HG03139 (cell line): ENCODE data around the gene PARD3.
"Not testable (repeated sequence)": the region's sequence is repeated elsewhere in the genome, so short reads cannot be mapped to it uniquely, and the experiment has no call there.

ENCODE experiments used
- ATAC-seq: cut with Tn5 transposase; IDR thresholded peaks from one replicate; pipeline ENCODE4 v1.9.1; 2021; ENCODE audit not compliant: unreplicated experiment

The PARD3 gene

DNA sequence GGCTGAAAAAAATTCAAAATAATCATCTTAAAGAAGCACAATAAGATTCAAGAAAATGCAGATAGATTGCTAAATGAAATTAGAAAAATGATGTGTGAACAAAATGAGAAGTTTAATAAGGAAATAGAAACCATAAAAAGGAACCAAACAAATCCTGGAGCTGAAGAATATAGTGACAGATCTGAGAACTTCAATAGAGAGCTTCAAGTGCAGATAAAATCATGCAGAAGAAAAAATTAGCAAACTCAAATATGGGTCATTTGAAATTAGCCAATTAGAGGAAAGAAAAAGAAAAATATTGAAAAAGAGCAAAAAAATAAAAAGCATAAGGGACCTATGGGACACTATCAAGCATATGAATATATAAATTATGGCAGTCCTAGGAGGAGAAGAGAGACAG, 720.1 kb downstream of the PARD3 start:
- no peak for ATAC-seq

DNA sequence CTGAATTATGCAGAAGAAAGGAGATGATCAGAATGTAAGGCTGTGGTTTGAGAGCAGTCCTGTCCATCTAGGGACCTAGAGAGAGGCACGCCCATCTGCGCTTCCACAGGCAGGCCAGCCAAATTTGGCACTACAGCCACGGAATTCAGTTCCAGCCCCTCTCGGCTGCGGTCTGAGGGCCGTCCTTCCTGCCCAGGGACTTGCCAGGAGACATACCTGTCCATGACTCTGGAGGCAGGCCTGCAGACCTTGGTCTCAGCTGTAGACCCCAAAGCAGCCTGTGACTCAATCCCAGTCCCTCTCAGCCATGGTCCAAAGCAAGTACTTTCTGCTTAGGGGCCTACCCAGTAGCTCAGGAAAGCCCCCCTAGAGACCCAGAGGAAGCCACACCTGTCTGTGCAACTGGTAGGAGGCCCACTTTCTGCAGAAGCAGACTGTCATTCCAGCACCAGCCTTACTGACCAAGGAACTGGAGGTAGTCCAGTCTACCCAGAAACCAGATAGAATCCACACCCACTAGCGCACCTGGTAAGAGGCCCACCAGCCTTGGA, 720.9 kb downstream of the PARD3 start:
- ATAC-seq = no peak

DNA sequence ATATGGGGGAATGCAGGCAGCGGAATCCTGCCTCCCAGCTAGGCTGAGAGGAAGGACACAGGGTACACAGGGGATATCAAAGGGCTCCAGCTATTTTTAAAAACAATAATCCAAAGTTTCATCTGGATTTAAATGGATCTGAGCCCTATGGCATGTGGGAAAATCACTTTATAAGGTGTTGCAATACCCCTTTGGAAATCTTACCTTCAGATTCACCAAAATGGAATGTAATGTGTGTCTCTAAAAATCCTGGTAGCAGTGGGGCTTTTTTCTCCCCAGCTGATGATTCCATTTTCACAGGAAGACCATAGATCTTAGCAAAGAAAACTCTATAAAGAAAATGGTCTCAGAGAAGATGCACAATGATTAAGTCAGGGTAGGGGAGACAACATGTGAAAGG, 722.2 kb downstream of the PARD3 start:
- no peak for ATAC-seq

DNA sequence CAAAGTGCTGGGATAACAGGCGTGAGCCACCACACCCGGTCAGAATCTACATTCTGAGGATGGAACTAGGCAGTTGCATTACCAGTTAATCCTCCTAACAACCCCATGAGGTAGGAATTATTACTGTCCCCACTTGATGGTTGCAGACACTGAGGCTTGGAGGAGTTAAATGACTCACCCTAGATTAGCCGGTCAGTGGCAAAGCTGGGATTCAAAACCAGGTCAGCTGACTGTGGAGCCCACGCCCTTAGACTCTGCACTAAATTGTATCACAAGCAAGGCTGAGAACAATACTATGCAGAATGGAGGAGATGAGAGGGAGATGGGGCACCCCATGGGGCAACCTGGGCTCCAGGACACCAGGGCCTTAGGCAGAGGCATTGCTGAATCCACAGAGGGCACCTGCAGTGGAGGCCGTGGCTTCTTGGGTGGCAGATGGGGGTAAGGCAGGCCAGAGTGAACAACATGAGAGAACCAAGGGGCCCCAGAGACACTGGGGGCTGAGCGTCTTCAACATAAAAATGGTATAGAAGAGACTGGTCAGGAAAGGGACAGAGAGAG, 723.4 kb downstream of the PARD3 start:
- no peak for ATAC-seq

DNA sequence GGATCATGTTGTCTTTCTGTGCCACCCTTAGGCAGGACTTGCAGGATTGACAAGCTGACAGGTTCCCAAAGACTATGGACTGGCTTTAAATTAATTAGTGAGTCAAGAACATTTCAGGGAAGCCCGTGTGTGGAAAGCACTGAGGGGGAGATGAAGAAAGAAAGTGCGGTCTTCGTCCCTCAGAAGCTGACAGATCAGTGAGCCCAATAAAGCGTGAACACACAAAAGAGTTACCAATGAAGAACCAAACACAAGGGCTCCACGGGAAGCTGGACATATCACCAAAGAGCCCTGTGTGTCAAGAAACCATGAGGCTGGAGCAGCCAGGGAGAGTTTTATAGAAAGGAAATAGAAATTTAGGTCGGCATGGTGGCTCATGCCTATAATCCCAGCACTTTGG, 725.8 kb downstream of the PARD3 start:
- ATAC-seq = no peak

DNA sequence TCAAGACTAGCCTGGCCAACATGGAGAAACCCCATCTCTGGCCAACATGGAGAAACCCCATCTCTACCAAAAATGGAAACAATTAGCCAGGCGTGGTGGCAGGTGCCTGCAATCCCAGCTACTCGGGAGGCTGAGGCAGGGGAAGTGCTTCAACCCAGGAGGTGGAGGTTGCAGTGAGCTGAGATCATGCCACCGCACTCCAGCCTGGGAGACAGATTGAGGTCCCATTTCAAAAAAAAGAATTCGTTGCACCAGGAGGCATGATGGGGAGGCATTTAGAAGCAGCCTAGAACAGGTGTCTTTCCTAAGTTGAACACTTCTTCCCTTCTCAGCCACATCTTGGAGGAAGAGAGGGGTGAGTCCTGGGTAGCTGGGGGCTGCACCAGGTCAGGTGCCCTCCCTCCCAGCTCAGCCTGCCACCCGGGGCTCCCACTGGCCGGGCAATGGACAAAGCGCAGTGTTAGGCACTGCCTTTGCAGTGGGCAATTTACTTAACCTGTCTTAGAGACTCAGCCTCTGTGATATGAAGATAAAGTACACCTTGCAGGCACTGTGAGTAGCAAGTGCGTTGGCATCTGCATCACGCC, 726.8 kb downstream of the PARD3 start:
- ATAC-seq = no peak

DNA sequence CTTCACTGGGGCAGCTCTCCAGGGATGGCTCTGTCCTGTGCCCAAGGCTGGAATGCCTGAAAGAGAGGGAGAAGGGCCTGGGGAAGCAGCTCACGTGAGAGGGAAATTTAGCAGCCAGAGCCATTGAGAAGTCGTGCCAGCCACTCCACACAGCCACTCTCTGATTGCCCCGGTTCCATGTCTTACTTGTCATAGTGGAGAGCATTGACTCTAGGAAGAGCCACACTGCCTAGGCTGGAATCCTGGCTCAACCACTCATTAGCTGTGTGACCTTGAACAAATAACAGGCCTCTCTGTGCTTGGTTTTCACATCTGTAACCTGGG, 728.0 kb downstream of the PARD3 start:
- ATAC-seq = no peak

DNA sequence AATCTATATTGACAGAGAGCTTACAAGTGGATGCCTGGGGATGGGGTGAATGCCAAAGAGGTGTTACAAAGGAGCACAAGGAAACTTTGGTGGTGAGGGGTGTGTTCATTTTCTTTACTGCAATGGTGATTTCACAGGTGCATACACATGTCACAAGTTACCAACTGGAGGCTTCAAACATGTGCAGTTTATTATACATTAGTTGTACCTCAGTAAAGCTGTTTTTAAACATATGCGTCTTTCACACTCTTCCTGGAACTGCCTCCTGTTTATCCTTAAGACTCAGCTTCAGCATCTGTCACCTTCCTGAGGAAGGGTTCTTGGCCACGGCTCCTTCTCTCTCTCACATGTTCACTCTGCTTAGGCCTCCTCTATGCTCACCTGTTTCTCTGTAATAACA, 731.5 kb downstream of the PARD3 start:
- ATAC-seq = no peak

DNA sequence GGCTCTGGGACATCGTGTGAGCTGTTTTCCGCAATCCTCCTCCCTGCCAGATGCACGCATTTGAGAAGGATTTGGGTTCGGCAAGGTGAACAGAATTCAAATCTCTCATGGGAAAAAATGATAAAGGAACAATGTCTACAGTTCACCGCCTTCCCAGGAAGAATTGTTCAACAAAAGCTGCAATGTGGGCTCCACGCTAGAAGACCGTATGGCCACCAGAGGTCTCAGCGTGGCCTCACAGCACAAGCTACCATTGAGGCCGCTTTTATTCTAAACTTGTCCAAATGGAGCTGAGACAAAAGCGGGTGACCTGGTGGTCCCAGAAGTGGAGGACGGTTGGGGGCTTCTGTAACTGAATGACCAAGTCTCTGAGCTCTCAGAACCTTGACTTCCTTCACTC, 733.1 kb downstream of the PARD3 start:
- no peak for ATAC-seq

DNA sequence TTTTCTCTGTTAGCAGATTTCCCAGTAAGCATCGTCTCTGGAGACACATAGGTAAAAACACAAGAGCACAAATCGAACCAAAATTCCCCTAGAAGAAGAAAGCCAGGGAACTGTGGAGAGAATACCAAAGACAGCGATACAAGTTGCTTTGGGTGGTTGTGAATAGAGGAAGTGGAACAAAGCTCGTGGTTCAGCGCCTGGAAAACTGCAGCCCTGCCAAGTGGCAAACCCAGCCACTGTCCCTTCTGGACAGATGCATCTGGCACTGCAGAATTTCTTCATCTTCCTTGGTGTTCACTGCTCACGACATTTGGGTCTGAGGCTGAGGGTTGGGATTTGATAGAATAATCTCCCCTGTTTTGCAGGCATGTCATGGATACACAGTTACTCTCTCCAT, 733.8 kb downstream of the PARD3 start:
- no peak for ATAC-seq

DNA sequence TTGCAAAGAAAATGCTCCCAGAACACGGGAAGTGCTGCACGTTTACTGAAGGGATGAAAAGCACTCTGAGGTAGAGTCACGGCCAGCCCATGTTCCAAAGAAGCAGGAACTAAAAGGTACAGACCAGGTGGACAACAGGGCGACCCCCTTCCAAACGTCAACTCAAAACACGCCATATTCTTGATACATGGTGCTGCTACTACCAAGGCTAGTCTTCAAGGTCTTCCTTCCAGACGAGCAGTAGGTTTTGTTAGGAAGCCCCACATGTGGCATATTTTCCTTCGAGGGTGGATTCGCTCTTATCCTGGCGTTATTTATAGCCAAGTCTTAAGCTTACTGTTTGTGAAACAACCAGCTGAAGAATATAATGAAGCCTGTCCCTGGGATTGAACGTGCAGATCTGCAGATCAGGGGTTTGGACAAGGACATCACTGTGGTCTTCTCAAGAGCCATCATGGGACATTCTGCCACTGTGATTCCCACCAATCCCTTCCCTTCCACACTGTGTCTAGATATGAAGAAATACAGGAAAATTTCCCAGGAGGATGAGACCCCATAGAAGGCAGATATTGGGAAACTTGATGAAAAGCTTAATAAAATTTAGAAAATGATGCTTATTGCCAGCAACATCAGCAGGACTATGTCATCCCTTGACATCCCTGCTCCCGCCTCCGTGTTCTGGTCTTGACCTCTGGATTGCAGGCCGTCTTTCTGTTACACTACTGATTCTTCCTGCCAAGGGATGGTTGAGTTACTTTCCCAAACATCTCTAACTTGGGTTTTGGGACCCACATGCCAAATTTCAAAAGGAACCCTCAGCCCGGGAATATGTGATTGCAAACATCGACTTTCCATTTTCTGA, 734.4 kb downstream of the PARD3 start:
- ATAC-seq = no peak

DNA sequence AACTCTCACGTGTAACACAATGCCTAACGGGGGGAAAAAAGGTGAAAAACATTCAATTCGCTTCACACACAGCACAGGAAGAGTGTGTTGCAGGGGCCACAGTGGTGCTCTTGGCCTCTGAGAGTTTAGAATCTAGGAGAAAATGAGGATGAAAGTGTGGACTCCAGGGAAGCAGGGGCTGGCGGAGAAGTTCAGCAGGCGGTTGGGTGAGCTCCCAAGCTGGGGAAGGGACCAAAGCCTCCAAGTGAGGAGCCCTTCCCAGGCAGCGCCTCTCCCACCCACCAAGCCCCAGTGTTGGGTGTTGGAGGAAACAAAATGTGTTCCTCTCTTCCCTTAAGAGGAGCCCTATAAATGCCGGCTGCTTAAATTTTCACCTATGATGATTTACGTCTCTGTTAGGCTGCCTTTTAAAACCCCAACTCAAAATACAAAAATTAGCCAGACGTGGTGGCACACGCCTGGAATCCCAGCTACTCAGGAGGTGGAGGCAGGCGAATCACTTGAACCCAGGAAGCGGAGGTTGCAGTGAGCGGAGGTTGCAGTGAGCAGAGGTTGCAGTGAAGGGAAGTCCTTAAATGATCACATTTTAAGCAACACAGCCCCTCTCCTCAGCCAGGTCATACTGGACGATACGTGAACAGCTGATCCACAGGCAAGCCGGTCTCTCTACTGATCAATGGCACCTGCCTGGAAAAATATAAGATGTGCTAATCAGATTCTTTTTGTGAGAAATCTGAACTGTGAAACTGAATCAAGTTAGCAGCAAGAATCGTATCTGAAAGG, 735.2 kb downstream of the PARD3 start:
- no peak for ATAC-seq

DNA sequence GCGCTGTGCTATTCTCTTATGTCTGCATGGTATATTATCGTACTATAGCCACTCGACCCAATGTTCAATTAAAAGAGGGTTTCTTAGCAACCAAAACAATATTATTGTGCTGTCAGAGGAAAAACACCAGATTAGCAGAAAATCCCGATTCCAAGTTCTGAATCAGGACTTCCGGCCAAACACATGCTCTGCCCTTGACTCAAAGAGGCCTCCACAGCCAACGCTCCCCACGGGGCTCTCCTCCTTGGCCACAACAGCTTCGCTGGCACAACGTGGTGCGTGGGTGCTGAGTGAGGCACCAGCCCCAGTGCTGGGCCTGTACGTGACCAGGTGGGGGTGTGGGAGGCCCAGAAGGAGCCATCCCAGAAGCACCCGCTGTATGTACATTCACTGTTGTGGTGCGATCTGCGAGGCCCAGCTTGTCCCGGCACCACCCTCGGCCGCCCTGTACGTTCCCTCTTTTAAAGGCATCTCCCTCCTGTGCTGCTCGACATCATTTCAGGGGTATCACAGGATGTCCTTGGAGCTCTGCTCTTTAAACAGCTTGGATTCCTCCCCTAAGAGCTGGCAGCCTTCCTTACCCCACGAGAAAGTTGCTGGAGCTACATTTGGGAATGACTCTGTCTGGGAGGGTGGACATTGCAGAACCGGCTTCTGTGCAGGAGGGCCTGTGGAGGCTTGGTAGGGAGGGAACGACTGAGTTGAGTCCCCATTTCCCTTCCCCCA, 736.2 kb downstream of the PARD3 start:
- ATAC-seq = no peak

DNA sequence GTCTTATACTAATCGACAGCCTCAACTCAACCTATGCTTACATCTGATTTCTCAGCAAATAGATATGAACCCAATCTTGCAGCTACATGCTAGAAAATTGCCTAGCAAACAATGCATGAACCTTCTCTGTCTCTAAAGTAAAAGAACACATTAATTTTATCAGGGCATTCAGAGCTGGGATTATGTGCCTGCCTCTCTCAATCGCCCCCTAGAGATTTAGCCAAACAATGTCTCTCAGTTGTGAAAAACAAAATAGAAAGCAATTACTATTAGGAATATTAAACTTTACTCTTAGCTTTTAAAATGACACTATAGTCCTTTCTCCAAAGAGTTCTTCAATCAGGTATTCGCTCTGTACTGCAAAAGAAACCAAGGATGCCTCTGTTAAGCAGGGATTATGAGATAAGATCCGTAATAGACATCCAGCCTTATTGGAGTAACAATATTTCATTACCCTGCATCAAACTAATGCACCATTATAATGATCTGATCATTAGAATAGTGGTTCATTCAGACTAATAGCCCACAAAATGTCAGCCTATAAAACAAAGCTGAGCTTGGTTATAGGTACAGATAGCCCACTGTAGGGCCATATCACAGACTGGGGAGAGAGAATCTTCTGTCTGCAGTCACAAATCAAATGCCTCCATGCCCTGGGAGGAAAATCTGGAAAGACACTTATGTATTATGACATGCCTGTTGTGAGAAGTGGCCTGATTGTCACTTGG, 736.9 kb downstream of the PARD3 start:
- ATAC-seq = no peak

DNA sequence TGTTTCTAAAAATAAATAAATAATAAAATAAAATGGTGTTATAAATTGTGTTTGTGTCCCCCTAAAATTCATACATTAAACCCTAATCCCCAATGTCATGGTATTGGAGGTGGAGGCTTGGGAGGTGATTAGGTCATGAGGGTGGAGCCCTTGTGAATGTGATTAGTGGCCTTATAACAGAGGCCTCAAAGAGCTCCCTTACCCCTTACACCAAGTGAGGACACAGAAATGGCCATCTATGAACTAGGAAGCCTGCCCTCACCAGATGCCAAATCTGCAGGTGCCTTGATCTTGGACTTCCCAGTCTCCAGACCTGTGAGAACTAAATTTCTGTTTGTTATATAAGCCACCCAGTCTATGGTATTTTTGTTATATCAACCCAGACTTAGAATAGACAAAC, 738.7 kb downstream of the PARD3 start:
- ATAC-seq = no peak

DNA sequence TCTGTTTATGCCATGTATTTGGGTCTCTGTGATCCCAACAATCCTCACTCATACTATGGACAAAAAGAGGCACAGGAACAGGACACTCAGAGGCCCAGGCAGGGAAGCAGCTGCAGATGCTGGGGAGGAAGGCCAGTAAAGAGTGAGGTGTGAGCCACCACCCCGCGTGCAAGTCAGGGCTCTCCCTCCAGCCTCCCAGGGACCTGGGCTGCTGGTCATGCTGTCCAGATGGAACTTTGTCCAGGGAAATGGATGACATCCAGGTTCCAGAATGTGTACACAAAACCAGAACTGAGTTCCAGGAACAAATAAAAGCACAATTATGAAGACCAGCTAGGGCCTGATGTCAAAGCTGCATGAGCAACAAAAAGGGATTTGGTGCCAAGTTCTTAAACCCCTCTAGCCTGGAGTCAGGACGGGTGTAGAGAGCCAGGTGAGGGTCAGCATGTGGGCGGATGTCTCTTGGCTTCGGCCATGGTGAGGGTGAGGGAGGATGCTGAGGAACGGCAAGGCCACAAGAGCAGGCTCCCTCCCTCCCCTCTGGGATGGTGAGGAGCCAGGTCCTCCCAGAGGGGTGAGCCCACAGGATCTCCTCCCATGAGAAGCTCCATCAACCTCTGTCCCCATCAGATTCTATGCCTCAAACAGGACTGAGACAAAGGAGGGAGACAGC, 739.7 kb downstream of the PARD3 start:
- ATAC-seq = no peak

DNA sequence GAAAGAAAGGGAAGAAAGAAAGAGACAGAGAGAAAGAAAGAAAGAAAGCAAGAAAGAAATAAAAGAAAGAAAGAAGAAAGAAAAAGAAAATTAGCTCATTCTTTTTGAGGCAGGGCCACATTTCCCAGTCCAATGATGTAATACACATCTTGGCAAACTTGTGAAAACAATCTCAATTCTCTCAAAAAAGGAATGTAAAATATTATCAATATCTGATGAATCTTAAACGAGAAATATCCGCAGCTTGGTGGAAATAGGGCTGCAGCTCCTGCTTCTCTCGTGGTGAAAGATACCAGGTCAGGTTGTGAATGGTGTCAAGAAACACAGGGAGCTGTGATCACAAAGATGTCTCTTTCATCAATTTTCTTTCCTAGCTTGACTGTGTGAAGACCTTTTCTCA, 741.0 kb downstream of the PARD3 start:
- no peak for ATAC-seq

DNA sequence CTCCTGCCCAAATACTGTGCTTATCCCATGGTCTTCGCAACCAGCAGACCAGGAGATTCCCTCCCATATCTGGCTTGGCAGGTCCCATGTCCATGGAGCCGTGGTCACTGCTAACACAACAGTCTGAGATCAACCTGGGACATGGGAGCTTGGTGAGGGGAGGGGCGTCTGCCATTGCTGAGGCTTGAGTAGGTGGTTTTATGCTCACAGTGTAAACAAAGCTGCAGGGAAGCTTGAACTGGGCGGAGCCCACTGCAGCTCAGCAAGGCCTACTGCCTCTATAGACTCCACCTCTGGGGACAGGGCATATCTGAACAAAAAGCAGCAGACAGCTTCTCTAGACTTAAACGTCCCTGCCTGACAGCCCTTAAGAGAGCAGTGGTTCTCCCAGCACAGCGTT, 747.4 kb downstream of the PARD3 start:
- ATAC-seq = not testable (repeated sequence)

DNA sequence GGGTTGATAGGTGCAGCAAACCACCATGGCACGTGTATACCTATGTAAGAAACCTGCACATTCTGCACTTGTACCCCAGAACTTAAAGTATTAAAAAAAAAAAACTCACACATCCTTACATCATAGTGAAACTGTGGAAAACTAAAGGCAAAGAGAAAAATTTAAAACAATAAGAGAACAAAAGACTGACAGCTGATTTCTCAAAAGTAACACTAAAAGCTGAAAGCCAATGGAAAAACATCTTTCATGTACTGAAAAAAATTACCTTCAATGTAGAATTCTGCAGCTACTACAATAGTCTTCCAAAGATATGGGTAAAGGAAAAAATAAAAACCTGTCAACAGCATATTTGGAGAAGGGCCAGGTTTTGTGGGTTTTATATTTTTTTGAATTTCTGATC, 751.5 kb downstream of the PARD3 start:
- no peak for ATAC-seq

DNA sequence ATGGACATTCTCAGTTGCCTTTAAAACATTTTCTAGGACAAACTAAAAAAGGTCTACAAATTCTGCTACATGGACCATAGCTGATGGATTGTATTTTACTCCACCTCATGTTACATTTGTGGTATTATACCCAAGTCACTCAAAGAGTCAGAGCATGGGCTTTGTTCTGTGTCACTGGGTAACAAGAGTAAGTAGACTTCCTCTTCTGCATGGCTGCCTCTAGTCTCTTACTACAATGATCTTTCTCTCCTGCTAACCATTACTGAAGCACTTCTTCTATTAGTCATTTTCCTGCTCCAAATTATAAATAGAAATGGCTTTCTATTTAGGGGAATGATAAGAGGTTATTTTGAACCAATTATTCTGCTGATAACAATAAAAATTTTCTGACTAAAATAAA, 753.3 kb downstream of the PARD3 start:
- no peak for ATAC-seq
